HG03103 (cell line): ENCODE measurements around the gene NF1.
"Not testable (repeated sequence)": the region's sequence is repeated elsewhere in the genome, so short reads cannot be mapped to it uniquely, and the experiment has no call there.

Experiments
- ATAC-seq: cut with Tn5 transposase; IDR thresholded peaks from one replicate; pipeline ENCODE4 v1.9.1; 2021; ENCODE audit warnings: low read depth; ENCODE audit not compliant: unreplicated experiment

NF1 gene

DNA sequence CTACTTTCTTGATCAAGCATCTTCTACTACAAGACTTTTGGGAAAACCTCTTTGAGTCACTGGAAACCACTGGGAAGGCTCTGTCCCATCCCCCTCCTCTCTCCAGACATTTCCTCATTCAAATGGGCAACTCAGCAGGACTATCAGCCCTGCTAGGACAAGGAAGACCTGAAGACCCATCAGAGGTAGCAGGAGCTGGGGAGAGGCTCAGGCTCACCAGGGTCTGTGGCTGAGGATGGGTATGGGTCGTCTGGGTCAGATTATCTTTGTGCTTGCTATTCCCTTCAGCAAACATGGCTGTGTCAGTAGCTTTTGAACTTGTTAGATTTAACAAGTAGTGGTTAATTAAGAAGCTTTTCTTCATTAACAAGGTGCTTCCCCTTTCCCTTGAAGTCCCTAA is 15.0 kb upstream of the NF1 start:
- no peak for ATAC-seq

DNA sequence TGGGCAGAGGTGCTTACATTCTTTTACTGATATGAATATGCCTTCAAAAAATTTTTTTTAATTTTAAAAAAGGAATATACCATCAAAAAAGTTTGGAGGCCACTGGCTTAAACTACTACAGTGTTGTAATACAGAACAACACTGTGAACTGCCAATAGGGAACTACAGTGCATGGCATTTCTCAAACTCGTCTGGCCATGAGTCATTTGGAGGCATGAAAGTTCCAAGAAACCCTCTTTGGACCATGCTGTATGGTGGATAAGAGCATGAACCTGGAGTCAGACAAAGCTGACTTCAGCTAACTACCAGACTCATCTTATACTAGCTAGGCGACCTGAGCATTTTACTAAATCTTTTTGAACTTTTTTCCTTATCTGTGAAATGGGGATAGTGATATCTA is 9.2 kb upstream of the NF1 start:
- ATAC-seq, result no peak

DNA sequence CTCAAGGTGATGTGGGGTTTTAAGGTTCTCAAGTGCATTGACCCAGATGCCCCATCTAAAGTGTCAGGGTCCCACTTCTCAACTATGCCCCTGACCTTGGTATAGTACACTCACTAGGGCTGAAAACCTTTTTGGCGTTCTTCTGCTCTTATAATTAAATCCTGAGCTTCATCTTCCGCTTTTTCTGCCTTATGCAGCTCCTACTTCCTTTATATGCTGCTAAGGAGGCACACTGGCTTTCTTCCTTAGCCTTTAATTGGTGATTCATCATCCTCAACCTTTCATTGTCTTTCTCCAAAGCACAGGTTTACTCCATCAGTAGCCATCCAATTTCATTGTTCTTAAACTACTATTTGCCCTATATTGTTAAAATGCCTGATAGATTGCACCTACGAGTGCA is 5.3 kb upstream of the NF1 start:
- ATAC-seq, result no peak

DNA sequence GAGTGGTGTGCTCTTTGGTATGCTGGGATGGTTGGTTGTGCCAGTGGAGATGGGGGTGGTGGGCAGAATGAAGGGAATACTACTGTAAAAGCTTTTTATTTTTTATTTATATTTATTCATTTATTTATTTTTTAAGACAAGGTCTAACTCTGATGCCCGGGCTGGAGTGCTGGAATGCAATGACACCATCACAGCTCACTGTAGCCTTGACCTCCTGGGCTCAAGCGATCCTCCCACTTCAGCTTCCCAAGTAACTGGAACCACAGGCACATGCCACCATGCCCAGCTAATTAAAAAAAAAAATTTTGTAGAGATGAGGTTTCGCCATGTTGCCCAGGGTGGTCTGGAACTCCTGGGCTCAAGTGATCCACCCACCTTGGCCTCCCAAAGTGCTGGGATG is 4.1 kb upstream of the NF1 start:
- not testable (repeated sequence) for ATAC-seq

DNA sequence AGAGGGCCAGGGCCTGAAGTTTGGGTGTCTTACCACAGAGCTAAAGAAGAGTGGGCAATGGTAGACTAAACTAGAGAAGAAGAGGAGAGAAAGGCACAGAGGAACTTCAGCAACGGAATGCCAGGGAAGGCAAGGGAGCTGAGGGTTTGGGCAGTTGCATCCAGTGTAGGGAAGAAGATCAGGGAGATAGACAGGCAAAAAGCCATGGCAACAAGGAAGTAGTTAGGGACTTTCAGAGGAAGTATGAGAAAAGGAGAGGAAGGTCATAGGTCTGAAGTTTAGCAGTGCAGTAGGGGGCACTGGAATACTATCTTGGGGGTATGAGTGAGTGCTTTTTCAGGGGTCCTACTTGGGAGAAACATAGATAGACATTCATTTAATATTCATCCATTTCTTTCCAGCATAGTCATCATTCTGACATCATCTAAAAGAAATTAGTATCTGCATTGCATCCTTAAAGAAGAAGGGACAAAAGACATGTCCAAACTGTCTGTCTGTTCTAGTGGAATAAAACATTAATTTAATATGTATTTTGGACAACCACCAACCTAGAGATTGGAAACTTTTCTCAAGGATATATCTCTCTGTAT is 2.2 kb upstream of the NF1 start:
- ATAC-seq, result no peak

DNA sequence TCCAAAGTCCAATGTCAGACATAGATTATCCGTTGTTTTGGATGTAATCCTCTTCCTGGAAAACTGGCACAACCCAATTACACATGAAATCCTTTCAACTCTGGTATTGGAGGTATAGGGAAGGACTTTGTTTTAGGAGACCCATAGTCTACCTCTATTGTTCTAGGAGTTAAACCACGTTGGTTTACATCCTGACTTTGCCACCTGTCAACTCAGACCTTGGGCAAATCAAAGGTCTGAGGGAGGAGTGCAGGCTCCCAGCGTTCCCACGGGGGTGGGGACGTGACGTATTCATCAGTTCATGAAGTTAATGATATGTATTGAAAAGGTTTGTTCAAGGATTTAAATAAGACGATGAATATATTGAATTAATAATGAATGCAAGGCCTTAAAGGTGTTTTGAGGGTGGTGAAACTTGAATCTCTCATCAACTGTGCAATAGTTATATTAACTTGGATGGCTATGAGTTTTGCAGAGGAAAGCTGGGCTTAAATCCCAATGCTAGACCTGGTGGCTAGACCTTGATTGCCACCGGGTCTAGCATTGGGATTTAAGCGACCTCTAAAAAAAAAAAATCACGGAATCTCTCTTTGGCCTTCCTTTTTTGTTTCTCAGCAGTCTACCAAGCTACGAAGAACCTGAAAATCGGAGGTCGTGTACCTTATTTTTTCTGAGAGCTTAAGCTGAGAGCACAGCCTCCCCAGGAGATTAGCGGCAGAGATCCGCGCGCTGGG is 744 bp upstream of the NF1 start:
- ATAC-seq, result no peak

DNA sequence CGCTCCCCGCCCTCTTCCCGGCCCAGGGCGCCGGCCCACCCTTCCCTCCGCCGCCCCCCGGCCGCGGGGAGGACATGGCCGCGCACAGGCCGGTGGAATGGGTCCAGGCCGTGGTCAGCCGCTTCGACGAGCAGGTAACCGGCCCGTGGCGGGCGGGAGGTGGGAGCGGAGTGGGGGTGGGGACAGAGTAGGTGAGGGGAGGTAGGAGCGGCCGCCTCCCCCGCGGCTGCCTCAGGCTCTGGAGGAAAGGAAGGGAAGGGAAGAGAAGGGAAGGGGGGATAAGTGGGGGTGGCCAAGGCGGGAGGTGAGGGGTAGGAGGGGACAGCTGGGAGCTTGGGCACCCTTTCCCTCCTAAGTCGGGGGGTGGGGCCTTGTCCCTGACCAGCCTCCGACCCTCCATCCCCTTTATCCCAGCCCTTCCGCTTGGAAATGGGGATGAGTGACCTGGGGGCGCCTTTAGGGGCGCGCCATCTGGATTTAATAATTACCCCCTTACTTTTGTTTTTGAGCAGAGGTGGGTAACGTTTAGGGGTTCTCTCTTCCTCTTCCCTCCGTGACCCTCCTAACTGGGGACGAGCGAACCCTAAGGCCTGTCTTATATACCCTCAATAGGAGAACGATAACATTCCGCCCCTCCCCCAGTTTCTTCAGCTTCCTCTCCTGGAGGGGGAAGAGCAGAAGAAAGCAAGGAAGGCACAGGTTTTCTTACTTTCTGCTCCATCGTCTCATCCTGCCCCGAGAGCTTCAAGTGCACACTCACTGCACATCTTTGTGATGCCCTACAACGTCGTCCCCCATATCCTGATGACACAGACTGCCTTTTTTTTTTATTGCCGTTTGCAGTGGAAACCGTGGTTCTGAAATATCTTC is 694 bp downstream of the NF1 start:
- ATAC-seq, result no peak

DNA sequence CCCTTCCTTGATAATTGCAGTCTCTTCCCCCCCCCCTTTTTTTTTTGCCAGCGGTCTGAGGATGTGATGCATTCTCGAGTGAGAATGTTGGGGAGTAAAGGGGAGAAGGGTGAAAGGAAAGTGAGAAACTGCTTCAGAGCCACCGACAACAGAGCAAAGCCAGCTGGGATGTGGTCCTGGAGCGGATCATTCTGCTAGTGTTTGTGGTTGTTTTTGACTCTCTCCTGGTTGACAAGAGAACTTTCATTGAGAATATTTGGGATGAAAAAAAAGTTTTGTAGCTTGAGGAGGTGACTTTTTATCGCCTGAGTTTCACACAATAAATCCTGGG is 1.3 kb downstream of the NF1 start:
- ATAC-seq, result no peak

DNA sequence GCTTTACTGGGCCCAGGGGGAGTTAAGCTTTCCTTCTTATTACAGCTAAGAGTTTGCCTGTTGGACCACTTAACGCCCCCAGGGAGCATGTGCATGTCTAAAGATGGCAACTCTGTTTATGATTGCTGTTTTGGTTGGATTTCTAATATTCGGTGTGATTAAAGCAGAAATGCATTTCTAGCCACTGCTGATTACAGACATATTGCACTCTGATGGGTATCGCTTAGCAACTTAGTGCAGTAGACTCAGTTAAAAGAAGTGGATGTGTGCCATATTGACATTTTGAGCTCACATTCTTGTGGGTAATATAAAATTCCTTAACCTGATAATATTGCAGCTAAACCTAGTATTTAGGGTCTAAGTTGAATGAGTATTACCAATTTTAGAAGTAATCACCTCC is 4.2 kb downstream of the NF1 start:
- ATAC-seq, result no peak

DNA sequence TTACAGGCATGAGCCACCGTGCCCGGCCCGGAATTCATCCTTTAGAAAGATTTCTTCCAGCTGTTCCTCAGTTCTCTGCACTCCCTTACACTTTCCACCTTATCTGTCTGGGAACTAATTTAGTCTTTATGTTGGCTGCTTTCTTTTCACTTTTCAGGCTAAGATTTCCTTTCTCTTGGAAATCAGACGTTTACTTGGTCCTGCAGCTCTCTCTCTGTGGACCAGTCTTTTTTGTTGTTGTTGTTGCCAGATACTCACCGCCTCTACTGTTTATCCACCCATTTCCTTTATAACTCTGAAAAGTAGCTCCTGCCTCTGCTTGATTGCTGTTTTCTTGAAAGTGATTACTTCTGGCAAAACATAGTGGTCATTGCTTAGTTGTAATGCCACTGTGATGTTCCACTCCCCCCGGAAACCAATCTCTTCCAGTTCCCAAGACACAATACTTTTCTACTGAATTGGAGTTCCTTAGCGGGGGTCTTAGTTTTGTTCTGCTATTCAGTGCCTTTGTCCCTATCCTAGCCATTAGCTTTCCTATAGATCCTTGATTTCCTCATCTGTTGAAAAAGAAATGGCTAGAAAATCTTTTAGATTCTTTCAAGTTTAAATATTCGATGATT is 6.2 kb downstream of the NF1 start:
- ATAC-seq, result no peak

DNA sequence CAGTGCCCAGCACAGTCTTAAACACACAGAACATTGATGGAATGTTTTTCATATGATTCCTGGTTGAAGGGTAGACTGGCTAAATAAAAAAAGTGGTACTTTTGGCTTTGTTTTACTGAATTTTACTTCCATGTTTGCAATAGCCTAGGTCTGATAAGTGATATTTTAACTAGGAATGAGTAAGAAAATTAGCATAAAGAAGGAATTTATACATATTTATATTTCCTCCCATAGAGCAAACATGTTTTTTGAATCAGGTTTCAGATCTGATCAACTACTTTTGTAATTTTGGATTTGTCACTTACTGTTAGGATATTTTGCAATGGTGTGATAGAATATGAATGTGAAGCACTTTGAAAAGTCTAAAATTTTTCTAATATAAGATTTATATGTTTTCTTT is 7.2 kb downstream of the NF1 start:
- no peak for ATAC-seq

DNA sequence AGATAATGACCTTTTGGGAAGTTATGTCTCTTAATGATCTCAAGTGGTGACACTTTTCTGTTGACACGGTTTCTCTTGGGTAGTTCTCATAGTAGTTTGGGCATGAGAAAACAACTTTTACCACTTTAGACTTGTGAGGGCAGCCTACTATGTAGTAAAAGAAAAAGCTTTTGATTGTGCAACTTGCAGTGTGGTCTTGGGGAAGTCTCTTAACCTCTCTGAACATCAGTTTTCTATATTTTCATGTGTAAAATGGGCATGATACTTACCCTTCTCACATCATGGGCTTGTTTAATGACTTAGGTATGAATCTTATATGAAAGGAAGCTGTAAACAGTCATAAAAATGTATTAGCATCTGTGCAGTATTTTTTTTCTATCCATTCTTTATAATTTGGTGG is 11.2 kb downstream of the NF1 start:
- ATAC-seq, result no peak

DNA sequence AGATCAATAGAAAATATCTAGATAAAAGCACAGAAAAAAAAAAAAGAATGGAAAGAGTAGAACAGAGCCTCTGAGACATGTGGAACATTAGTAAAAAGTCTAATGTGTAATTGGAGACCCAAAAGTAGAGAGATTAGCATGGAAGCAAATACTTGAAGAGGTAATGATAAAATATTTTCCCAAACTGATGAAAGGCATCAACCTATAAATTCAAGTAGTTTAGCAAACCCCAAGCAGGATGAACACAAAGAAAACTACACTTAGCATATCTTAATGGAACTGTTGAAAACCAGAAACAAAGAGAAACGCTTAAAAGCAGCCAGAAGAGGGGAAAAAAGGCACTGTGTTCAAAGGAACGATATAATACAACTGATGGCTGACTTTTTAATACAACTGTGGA is 16.4 kb downstream of the NF1 start:
- no peak for ATAC-seq

DNA sequence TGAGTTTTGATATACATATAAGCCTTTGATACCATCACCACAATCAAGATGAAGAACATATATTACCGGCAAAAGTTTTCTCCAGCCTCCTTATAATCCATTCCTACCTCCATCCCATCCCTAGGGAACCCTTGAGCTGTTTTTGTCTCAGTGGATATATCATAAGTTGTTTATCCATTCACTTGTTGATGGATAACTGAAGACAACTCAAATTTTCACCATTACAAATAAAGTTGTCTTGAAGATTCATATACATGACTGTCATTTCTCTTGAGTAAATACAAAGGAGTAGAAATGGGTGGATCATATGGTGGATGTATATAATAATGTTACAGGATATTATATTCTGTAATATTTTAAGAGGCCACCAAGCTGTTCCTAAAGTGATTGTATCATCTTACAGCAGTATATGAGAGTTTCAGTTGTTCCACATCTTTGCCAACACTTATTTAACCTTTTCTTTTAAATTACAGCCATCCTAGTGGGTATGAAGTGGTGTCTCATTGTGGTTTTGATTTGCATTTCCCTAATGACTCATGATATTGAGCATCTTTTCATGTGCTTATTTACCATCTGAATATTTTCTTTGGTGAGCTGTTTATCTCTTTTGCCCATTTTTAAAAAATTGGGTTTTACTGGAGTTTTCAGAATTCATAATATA is 17.4 kb downstream of the NF1 start:
- no peak for ATAC-seq

DNA sequence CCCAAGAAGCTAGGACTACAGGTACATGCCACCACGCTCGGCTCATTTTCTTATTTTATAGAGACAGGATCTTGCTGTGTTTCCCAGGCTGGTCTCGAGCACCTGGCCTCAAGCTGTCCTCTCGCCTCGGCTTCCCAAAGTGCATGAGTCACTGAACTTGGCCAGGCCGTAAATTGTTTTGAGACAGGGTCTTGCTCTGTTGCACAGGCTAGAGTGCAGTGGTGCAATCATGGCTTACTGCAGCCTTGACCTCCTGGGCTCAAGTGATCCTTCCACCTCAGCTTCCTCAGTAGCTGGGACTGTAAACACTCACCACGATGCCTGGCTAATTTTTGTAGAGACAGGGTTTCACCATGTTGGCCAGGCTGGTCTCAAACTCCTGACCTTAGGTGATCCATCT is 18.6 kb downstream of the NF1 start:
- ATAC-seq, result not testable (repeated sequence)

DNA sequence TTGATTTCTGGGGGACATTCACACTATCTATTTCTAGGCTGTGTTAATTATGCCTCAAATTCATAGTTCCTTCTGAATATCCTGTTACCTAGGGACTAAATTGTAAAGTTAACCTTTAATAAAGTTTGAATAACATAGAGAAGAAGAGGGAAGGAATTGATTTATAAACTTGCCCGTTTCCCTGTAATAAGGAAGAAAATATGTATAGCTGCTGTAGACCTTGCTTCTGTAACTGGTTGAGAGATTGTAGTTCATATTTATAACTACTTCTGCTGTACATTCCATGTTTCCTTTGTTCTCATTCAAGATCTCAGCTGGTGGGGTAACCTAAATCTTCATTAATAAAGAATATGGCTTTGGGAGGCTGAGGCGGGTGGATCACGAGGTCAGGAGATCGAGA is 19.2 kb downstream of the NF1 start:
- no peak for ATAC-seq

DNA sequence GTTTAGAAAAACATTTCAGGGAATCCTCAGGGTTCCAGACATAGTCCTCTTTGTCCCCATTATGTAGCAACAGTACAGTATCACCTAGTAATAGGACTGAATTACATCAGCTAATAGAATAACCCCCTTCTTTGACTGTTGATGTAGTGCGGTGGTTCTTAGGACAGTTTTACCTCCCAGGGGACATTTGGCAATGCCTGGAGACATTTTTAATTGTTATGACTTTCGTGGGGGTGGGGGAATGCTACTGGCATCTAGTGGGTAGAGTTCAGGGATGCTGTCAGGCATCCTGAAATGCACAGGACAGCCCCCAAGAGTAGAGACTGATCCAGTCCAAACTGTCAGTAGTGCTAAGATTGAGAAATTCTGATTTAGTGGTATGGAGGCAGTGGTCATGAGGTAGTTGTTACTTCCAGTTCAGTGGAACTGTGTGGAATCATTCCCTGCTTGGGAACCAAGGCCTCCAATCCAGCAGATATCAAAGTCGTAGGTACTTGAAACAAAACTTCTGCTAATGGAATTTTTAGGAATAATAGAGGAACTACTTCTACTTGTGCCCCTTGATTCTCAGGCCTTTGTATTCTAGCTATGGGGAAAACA is 20.3 kb downstream of the NF1 start:
- no peak for ATAC-seq

DNA sequence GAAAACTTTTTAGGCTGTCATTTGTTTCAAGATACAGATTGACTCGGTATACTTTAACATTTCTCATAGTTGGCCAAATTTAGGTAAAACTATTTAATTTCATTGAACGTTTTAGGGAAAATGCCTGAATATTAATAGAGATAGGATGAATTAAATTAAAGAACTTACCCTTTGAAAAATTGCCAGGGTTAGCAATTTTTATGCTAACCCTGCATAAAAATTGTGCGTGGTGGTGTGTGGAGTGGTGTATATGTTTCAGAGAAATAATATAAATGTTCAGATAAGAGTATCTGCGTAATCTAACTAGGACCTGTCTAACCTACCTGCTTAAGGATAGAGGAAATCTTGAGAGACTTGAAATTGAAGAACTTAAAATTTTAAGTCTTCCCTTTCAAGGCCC is 21.4 kb downstream of the NF1 start:
- ATAC-seq, result no peak

DNA sequence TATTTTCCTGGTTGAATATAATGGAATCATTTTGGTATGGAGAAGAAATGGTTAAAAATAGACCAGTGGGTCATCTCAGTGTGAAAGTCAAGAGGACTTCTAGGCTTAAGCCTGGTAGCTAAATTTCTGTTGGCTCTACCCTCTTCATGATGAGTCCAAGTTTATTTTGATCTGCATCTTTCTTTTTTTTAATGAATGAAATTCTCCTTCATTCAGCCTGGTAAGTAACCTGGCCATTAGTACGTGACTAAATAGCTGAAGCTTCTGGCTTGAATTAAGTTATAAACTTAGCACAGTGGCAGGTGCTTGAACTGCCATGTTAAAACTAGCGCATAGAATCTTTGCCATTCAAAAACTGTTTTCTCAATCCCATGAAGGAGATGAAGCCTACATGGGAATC is 28.0 kb downstream of the NF1 start:
- ATAC-seq, result no peak

DNA sequence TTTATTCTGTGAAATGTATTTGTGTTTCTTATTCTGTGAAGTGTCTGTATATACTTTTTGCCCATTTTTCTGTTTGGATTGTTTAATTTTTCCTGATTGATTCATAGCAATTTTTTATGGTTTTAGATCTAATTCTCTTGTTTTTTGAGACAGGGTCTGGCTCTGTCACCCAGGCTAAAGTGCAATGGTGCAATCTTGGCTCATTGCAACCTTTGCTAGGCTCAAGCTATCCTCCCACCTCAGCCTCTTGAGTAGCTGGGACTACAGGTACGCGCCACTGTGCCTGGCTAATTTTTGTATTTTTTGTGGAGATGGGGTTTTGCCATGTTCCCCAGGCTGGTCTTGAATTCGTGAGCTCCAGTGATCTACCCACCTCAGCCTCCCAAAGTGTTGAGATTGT is 31.5 kb downstream of the NF1 start:
- no peak for ATAC-seq

DNA sequence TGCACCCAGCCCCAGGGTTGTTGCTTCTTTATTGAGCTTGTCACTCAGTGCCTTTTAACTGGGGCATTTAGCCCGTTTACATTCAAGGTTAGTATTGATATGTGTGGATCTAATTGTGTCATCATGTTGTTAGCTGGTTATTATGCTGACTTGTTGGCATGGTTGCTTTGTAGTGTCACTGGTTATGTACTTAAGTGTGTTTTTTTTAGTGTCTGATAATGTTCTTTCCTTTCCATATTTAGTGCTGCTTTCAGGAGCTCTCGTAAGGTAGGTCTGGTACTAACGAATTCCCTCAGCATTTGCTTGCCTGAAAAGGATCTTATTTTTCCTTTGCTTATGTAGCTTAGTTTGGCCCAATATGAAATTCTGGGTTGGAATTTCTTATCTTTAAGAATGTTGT is 33.5 kb downstream of the NF1 start:
- ATAC-seq, result no peak
